Epithelial cell of esophagus (primary cell): ENCODE data around the gene DPEP2.
A peak's percentile ranks its signal among the peaks of the same experiment; 100 is the strongest.
"Not testable (repeated sequence)": the region's sequence is repeated elsewhere in the genome, so short reads cannot be mapped to it uniquely, and the experiment has no call there.

ENCODE experiments used
- DNase-seq: peaks from one replicate; pipeline ENCODE4 v3.0.0; 2010; ENCODE audit warnings: low read depth
- H3K4me3 ChIP-seq: 2 replicates; pipeline ENCODE4 v1.5.1; 2011; ENCODE audit warnings: mild to moderate bottlenecking, low read length, control low read depth
- TF ChIP-seq, protein P1 (sequence below): IDR thresholded peaks from 2 replicates; pipeline ENCODE4 v1.5.1; 2011; ENCODE audit warnings: low read depth, mild to moderate bottlenecking, low read length, control low read depth, inconsistent platforms; ENCODE audit not compliant: insufficient read depth; ENCODE audit errors: missing control alignments

DPEP2 gene

GRCh38 chr16:68005211-68005610, 5.9 kb upstream of the DPEP2 start:
- H3K4me3 ChIP-seq, result no peak overlapping the region
- TF ChIP-seq, protein P1, sequence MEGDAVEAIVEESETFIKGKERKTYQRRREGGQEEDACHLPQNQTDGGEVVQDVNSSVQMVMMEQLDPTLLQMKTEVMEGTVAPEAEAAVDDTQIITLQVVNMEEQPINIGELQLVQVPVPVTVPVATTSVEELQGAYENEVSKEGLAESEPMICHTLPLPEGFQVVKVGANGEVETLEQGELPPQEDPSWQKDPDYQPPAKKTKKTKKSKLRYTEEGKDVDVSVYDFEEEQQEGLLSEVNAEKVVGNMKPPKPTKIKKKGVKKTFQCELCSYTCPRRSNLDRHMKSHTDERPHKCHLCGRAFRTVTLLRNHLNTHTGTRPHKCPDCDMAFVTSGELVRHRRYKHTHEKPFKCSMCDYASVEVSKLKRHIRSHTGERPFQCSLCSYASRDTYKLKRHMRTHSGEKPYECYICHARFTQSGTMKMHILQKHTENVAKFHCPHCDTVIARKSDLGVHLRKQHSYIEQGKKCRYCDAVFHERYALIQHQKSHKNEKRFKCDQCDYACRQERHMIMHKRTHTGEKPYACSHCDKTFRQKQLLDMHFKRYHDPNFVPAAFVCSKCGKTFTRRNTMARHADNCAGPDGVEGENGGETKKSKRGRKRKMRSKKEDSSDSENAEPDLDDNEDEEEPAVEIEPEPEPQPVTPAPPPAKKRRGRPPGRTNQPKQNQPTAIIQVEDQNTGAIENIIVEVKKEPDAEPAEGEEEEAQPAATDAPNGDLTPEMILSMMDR, result no peak
- DNase-seq, result no peak

GRCh38 chr16:68003031-68003430, 3.7 kb upstream of the DPEP2 start:
- H3K4me3 ChIP-seq, result no peak overlapping the region
- TF ChIP-seq, protein P1, result no peak
- no peak for DNase-seq

DNA sequence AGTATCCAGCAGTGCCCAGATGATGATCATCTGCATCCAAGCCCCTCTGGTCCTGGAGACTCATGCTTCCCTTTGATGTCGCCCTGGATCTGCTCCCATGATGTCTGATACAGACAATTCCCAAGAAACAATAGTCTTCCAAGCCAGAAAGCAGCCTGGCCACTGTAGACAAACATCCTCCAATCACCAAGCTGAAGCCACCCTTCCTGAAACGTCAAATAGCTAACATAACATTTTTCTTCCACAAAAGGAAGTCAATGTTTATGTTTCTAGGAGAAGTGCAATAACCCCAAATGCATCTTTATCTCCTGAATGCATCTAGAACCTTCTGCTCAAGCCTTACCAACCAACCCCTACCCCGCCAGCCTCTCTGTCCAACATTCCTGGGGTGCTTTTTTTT, 1.2 kb upstream of the DPEP2 start:
- no peak for DNase-seq
- H3K4me3 ChIP-seq, result no peak overlapping the region
- TF ChIP-seq, protein P1, result no peak

DNA sequence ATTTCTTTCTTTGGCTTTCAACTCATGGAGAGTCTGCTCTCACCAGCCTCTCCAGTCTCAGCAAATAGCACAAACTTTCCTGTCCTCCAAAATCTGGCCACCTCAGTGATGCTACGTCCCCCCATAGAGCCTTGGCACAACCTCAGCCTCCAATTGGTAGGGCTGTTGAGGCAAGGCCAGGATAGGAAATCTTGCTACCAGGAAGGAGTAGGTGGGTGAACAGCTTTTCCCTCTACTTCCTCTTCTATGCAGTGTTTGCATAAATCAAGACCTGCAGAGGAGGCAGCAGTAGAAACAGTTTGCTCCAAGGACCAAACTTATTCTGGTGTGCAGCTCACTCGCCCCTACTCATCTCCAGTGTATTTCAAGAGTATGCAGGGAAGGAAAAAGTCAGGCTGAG, 701 bp upstream of the DPEP2 start:
- no peak for DNase-seq
- TF ChIP-seq, protein P1, result no peak
- H3K4me3 ChIP-seq, result no peak overlapping the region

- DNase-seq, H3K4me3 ChIP-seq: not testable (repeated sequence)
These were observed 979 bp downstream of the DPEP2 start for GRCh38 chr16:67998231-67998778.

DNA sequence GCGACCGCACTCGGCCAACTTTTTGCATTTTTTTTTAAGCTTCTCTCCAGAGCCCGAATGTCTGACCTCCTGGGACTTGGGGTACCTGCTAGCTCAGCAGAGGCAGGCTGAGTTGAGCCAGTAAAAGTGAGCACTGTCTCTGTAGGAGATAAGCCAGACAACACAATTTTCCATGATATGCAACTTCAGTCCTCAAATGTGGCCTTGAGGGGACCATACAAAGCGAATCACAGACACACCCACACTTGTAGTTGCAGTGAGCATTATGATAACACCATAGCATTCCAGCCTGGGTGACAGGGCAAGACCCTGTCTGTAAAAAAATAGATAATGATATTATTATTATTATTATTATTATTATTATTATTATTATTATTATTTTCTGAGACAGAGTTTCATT, 2.6 kb downstream of the DPEP2 start:
- DNase-seq, result no peak
- TF ChIP-seq, protein P1, result no peak
- no peak overlapping the region for H3K4me3 ChIP-seq

DNA sequence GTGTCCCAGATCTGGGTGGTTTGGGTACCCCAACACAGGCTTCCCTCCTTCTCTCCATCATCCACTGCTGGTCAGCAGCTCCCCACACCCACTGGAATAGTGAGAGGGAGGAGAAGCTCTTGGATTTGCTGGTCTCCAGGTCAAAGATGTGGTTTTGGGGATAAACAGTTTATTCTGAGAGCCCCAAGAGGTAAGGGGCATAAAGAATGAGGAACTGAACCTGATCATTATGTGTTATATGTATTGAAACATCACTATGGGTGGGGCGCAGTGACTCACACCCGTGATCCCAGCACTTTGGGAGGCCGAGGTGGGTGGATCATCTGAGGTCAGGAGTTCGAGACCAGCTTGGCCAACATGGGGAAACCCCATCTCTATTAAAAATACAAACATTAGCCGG, 3.9 kb downstream of the DPEP2 start:
- TF ChIP-seq, protein P1, result no peak
- no peak overlapping the region for H3K4me3 ChIP-seq
- peak; percentile 28 for DNase-seq

DNA sequence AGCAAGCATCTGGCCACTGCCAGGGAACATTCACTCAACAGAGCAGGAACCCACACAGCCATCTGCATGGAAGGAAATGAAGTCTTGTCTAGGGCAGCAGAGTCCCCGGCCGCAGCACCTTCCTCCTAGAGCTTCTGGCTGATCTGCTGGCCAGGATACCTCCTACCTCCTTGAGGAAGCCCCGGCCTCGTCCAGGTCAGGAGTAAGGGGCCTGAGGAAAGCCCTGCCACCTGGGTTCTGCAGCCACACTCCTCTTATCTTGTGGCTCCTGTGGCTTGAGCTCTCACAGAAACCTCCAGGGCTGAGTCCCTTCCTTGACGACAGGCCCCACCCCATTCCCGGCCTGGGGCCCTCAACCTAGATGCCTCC, 5.3 kb downstream of the DPEP2 start:
- not testable (repeated sequence) for DNase-seq, H3K4me3 ChIP-seq
